GM13976 (cell line): ENCODE measurements around the gene GOLT1B.
A peak's percentile ranks its signal among the peaks of the same experiment; 100 is the strongest.

Experiments used
- DNase-seq: peaks from one replicate; pipeline ENCODE4 v3.0.0; 2012; ENCODE audit warnings: low spot score
- CTCF ChIP-seq: IDR thresholded peaks from 2 replicates; pipeline ENCODE4 v1.5.1; 2012; ENCODE audit warnings: borderline replicate concordance, mild to moderate bottlenecking; ENCODE audit not compliant: insufficient read depth; ENCODE audit errors: extremely low read depth, missing control alignments, control extremely low read depth
- in situ Hi-C: fragments of 300-500 bp; cut with MboI; formaldehyde crosslinking; loops from one replicate; pipeline ENCODE4 v1.12.0; 2022; ENCODE audit warnings: low sequenced_read_pairs, mixed read lengths, inconsistent platforms; ENCODE audit not compliant: unreplicated experiment

The GOLT1B gene

GRCh38 chr12:21526721-21527345 is 25.2 kb downstream of the GOLT1B start:
- DNase-seq, result no peak
- in situ Hi-C loops, result no loop called here
- no peak for TF ChIP-seq CTCF

DNA sequence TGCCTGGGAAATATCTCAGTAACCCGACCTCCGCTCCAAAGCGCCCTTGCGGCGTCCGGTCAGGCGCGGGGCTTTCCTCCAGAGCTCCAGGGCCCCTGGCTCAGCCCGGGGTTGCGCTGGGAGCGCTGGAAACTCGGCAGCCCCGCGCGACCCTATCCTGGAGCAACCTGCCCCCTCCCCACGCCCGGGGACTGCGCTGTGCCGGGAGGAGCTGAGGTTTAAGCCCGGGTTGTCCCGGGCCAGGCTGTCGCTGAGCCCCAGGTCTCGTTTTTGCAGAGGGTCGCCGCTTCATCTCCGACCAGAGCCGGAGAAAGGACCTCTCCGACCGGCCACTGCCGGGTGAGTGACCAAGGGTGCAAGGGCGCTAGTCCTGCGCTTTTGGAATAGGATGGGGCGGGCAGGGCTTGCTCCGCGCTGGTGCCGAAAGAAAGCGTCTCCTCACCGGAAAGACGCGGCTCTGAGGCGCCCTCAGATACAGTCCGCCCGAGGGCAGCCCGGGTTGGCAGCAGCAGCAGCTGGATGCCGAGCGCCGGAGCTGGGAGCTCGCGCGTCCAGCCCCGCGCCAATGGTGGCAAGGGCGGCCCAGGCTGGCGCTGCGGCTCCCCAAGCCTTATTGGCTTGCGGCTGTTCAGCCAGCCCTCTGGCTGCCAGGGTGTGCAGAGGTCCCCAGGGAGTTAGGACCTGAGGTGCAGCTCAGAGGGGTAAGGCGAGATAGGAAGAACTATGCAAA is 26.0 kb downstream of the GOLT1B start:
- DNase-seq, result peak; percentile 56
- TF ChIP-seq CTCF, result no peak
- in situ Hi-C loops, result no loop called here

GRCh38 chr12:21528953-21529352 is 27.4 kb downstream of the GOLT1B start:
- no peak for TF ChIP-seq CTCF
- no peak for DNase-seq
- in situ Hi-C loops, result no loop called here

DNA sequence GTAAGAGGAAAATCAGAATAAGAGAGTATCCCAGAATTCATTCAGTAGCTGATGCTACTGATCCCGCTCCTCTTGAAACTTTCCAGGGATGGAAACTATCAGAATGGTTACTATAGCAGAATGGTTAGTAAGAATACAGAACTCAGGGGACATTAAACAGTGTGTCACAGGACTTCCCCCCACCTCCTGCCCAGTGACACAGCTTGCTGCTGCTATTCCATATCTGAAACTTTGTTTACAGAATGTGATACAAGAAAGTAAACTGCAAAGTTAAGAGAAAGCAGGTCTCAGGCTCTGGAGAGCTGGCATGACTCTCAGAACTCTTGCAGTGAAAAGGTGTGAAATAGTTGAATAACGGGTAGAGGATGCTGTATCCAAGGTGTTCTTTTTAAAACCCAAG is 27.9 kb downstream of the GOLT1B start:
- no peak for TF ChIP-seq CTCF
- DNase-seq, result no peak
- in situ Hi-C loops, result no loop called here

- in situ Hi-C loops, result no loop called here
- DNase-seq, result no peak
- no peak for TF ChIP-seq CTCF
These were observed 36.6 kb downstream of the GOLT1B start for GRCh38 chr12:21538061-21538653.

DNA sequence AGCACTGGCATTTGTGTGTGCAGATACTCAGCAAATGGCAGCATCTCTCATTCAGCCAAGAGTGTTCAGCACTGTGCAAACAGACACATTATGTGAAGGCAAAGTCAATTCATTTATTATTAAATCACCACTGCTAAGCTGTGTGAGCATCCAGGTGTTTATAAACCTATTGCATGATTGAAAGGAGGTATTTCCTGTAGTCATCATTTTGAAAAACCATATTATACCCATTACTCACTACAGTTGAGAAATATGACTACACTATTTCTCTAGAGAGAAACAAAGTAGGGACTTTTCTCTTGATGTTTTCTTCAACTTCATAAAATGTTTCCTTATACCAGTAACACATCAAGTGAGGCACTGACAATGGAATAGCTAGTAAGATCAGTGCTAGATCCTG is 38.2 kb downstream of the GOLT1B start:
- no peak for TF ChIP-seq CTCF
- no peak for DNase-seq
- in situ Hi-C loops, result no loop called here
